ENCODE measurements around the gene FAM83D.

- TF ChIP-seq CTCF (IDR thresholded peaks at IDR 0.05) (no peak), POLR2A (IDR thresholded peaks at IDR 0.05) (no peak), EP300 (IDR thresholded peaks at IDR 0.05) (no peak)
These were observed 25.9 kb downstream of the FAM83D start for GRCh38 chr20:38952153-38952552.

All from sigmoid colon (tissue), 4 donors.